GM21723 (cell line): ENCODE results near the gene FOXE3.
A peak's percentile ranks its signal among the peaks of the same experiment; 100 is the strongest.

Source experiments
- ATAC-seq: cut with Tn5 transposase; IDR thresholded peaks from one replicate; pipeline ENCODE4 v1.9.1; 2021; ENCODE audit warnings: mild to moderate bottlenecking, moderate library complexity; ENCODE audit not compliant: unreplicated experiment

FOXE3 gene

GRCh38 chr1:47434051-47434842 is 18.2 kb downstream of the FOXE3 start:
- ATAC-seq = no peak

- ATAC-seq = no peak
Observed at GRCh38 chr1:47435506-47436303, 19.6 kb downstream of the FOXE3 start.

- peak; percentile 54 for ATAC-seq
Observed at GRCh38 chr1:47436304-47436978, 20.4 kb downstream of the FOXE3 start.

- ATAC-seq = peak; percentile 22
Observed at GRCh38 chr1:47436979-47437446, 20.9 kb downstream of the FOXE3 start.

GRCh38 chr1:47437447-47438164 is 21.5 kb downstream of the FOXE3 start, which contains the start of gene FOXD2:
Gene FOXD2 (plus strand): TSS chr1:47438044. CDS start chr1:47438136, 92 bp downstream.
- peak; percentile 82 for ATAC-seq

GRCh38 chr1:47438165-47439016 is 22.3 kb downstream of the FOXE3 start:
- ATAC-seq = no peak

- ATAC-seq = no peak
Observed at GRCh38 chr1:47439017-47439818, 23.1 kb downstream of the FOXE3 start.

- ATAC-seq = no peak
Observed at GRCh38 chr1:47439819-47440598, 23.9 kb downstream of the FOXE3 start.

- ATAC-seq = no peak
Observed at GRCh38 chr1:47440599-47441081, 24.6 kb downstream of the FOXE3 start.

GRCh38 chr1:47441450-47442106 is 25.5 kb downstream of the FOXE3 start:
- ATAC-seq = no peak

- no peak for ATAC-seq
Observed at GRCh38 chr1:47442202-47442601, 26.1 kb downstream of the FOXE3 start.

- no peak for ATAC-seq
Observed at GRCh38 chr1:47442842-47443529, 26.9 kb downstream of the FOXE3 start.

GRCh38 chr1:47443530-47444296 is 27.6 kb downstream of the FOXE3 start:
- no peak for ATAC-seq

GRCh38 chr1:47444297-47444561 is 28.1 kb downstream of the FOXE3 start:
- ATAC-seq = no peak

GRCh38 chr1:47444562-47445465 is 28.7 kb downstream of the FOXE3 start:
- ATAC-seq = no peak
